GM10248 (cell line): Measurements from ENCODE around the gene ARHGEF37.

Source experiments
- CTCF ChIA-PET: fragments of 300-600 bp; sonication (Branson Sonifier 250); formaldehyde crosslinking; extraction: SDS; loops from one replicate; lab custom pipeline; 2021; ENCODE audit warnings: antibody characterized with exemption; lab: Yijun Ruan, JAX
- POLR2A ChIA-PET: fragments of 350-650 bp; sonication (Branson Sonifier 250); formaldehyde crosslinking; extraction: SDS; loops from one replicate; lab custom pipeline; 2020; ENCODE audit warnings: antibody characterized with exemption; lab: Yijun Ruan, JAX
- DNase-seq: peaks from one replicate; pipeline ENCODE4 v3.0.0; 2012; ENCODE audit errors: extremely low spot score
- CTCF ChIP-seq: IDR thresholded peaks from 2 replicates; pipeline ENCODE4 v1.5.1; 2012; ENCODE audit warnings: mild to moderate bottlenecking, low read depth; ENCODE audit errors: extremely low read depth, missing control alignments, control extremely low read depth

ARHGEF37 gene

GRCh38 chr5:149543361-149544027 lies 37.8 kb upstream of the ARHGEF37 start:
- CTCF ChIA-PET = interaction anchor here (0.8 to 2.1 kb wide), 5 partner anchors 8 to 290 kb away, joined by 3 to 9 read pairs (median 5); partner anchors contain the start of gene CSNK1A1

GRCh38 chr5:149544028-149544420 lies 37.3 kb upstream of the ARHGEF37 start:
- no peak for TF ChIP-seq CTCF
- DNase-seq = no peak
- CTCF ChIA-PET = interaction anchor here (0.8 to 2.1 kb wide), 5 partner anchors 8 to 290 kb away, joined by 3 to 9 read pairs (median 5); partner anchors contain the start of gene CSNK1A1
- POLR2A ChIA-PET = interaction anchor here (0.6 kb wide), 1 partner anchor 76 kb away, joined by 5 read pairs; no protein-coding TSS in a partner anchor

More at GRCh38 chr5:149543361-149544027, 37.8 kb upstream of the ARHGEF37 start:
- TF ChIP-seq CTCF = no peak
- POLR2A ChIA-PET = interaction anchor here (0.6 kb wide), 1 partner anchor 11 kb away, joined by 3 read pairs; no protein-coding TSS in a partner anchor
- DNase-seq = no peak

- POLR2A ChIA-PET = interaction anchor here (0.6 to 0.9 kb wide), 4 partner anchors 9 to 1109 kb away, joined by 3 to 4 read pairs (median 3); no protein-coding TSS in a partner anchor
- no peak for TF ChIP-seq CTCF
- CTCF ChIA-PET = interaction anchor here (1.2 to 2.1 kb wide), 4 partner anchors 11 to 177 kb away, joined by 3 to 8 read pairs (median 4); no protein-coding TSS in a partner anchor
- DNase-seq = no peak
Observed at GRCh38 chr5:149545327-149545726, 36.0 kb upstream of the ARHGEF37 start.

- ChIA-PET POLR2A (no interaction called here), CTCF (interaction anchor here (1.0 to 2.0 kb wide), 6 partner anchors 16 to 189 kb away, joined by 3 to 5 read pairs (median 3); no protein-coding TSS in a partner anchor)
- no peak for TF ChIP-seq CTCF
- no peak for DNase-seq
Observed at GRCh38 chr5:149546974-149547373, 34.3 kb upstream of the ARHGEF37 start.

- DNase-seq = peak; percentile 57
- CTCF ChIA-PET = interaction anchor here (0.8 to 2.1 kb wide), 12 partner anchors 8 to 303 kb away, joined by 3 to 13 read pairs (median 4); no protein-coding TSS in a partner anchor
- no peak for TF ChIP-seq CTCF
- POLR2A ChIA-PET = interaction anchor here (1.3 to 1.7 kb wide), 2 partner anchors 8 to 12 kb away, joined by 3 to 7 read pairs; no protein-coding TSS in a partner anchor
Observed at GRCh38 chr5:149549461-149550267, 31.6 kb upstream of the ARHGEF37 start.

- POLR2A ChIA-PET = interaction anchor here (1.3 to 1.7 kb wide), 2 partner anchors 9 to 12 kb away, joined by 3 to 7 read pairs; no protein-coding TSS in a partner anchor
- CTCF ChIA-PET = interaction anchor here (1.0 to 2.1 kb wide), 10 partner anchors 9 to 303 kb away, joined by 3 to 13 read pairs (median 4); no protein-coding TSS in a partner anchor
- no peak for DNase-seq
- no peak for TF ChIP-seq CTCF
Observed at GRCh38 chr5:149550268-149550583, 31.1 kb upstream of the ARHGEF37 start.
